Stomach smooth muscle (tissue), 2 donors: ENCODE data around the gene SLC43A2.
"Not testable (repeated sequence)": the region's sequence is repeated elsewhere in the genome, so short reads cannot be mapped to it uniquely, and the experiment has no call there.

Experiments used
- H3K27ac ChIP-seq: one replicate; pipeline ENCODE4 v1.7.0; 2013; ENCODE audit warnings: mild to moderate bottlenecking, low read length, inconsistent platforms
- H3K27me3 ChIP-seq, 2 donors: one replicate each; pipeline ENCODE4 v1.7.0; 2013; ENCODE audit warnings: low read length in 2 of 2; ENCODE audit not compliant: insufficient read depth in 2 of 2, control insufficient read depth in 1 of 2
- H3K36me3 ChIP-seq, 2 donors: one replicate each; pipeline ENCODE4 v1.7.0; 2013; ENCODE audit warnings: low read length in 2 of 2; ENCODE audit not compliant: control insufficient read depth in 2 of 2, insufficient read depth in 2 of 2
- H3K4me1 ChIP-seq: one replicate; pipeline ENCODE4 v1.7.0; 2013; ENCODE audit warnings: low read length; ENCODE audit not compliant: control insufficient read depth, insufficient read depth
- H3K4me3 ChIP-seq, 2 donors: one replicate each; pipeline ENCODE4 v1.7.0; 2013; ENCODE audit warnings: low read length in 2 of 2
- H3K9ac ChIP-seq, 2 donors: one replicate each; pipeline ENCODE4 v1.7.0; 2013; ENCODE audit warnings: low read length in 2 of 2, mild to moderate bottlenecking in 1 of 2
- H3K9me3 ChIP-seq, 2 donors: one replicate each; pipeline ENCODE4 v1.7.0; 2013; ENCODE audit warnings: low read length in 2 of 2; ENCODE audit not compliant: control insufficient read depth in 2 of 2
- donor health status: healthy.
- donor health status: Pancreatic carcinoma.

The SLC43A2 gene

DNA sequence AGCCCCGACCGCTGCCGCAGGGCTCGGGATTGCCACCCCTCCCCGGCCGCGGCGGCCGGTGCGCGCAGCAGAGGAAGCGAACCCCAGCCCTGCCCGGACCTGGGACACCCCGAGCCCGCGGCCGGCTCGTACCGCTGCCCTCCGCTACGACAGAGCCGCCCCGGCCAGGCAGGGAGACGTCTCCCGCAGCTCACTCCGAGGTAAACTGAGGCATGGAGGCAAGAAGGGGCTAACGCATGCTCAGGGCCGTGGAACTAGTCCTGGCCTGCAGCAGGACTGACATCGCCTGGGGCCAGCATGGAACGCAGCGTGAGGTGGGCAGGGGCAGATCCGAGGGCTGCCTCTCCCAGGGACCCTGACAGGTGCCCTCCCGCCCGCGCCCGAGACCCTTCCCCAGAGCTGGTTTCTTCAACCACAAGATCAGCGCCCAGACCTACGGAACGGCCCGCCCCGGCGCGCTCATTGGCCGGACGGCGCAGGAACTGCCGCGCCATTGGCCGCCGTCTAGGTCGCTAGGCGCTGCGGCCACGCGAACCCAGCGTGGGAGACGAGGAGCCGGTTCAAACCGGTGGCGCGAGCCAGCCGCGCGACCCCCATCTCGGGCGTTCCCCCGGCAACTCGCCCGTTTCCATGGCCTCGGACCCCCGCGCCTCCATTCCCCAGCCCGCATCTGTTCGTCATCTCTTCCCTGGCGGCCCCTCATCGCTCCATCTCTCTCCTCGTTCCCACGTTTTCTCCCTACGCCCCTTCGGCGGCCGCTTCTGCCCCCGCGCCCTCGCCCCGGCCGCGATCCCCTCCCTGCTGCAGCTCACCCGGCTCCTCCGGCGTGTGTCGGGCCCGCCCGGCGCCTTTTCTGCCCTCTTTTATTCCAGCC is at the start of gene SLC43A2:
SLC43A2 (minus strand) TSS at position 853 of the 874 bp plus-strand sequence. CDS start 960 bp downstream, outside the sequence.
- no peaks in the 10 kb centered on the region for H3K9me3 ChIP-seq
- peak within 1 kb of the TSS; percentile 88 to 93 for H3K4me3 ChIP-seq
- H3K27me3 ChIP-seq, result no peaks in the 10 kb centered on the region
- H3K36me3 ChIP-seq, result peaks cover 0 to 3% of the 10 kb centered on the region in 2 donors
- H3K9ac ChIP-seq, result peak within 1 kb of the TSS; percentile 73 to 87
- peak within 1 kb of the TSS; percentile 93 for H3K27ac ChIP-seq
- H3K4me1 ChIP-seq, result peaks cover 18% of the 10 kb centered on the region

DNA sequence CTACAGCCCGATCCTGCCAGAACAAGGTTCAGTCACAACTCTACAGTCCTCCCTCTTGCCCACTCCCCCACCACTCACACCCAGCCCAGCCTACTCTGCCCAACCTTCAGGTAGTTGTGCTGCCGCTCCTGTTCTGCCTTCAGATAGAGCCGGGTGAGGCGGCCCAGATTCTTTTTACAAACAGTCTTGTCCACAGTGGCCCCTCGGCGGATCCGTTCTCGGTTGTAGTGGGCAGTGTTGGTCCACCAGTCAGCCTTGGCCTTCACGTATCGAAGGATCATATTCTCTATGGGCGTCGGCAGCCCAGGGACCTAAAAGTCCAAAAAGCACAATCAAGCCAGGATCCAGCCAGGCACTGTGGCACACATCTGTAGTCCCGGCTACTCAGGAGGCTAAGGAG is 47.8 kb upstream of the SLC43A2 start:
- H3K36me3 ChIP-seq, result peaks cover 84 to 88% of the 10 kb centered on the region in 2 donors
- H3K27ac ChIP-seq, result no peak overlapping the region
- H3K9ac ChIP-seq, result no peak overlapping the region
- H3K9me3 ChIP-seq, result no peaks in the 10 kb centered on the region
- no peak overlapping the region for H3K4me3 ChIP-seq
- H3K4me1 ChIP-seq, result no peaks in the 10 kb centered on the region
- no peaks in the 10 kb centered on the region for H3K27me3 ChIP-seq

DNA sequence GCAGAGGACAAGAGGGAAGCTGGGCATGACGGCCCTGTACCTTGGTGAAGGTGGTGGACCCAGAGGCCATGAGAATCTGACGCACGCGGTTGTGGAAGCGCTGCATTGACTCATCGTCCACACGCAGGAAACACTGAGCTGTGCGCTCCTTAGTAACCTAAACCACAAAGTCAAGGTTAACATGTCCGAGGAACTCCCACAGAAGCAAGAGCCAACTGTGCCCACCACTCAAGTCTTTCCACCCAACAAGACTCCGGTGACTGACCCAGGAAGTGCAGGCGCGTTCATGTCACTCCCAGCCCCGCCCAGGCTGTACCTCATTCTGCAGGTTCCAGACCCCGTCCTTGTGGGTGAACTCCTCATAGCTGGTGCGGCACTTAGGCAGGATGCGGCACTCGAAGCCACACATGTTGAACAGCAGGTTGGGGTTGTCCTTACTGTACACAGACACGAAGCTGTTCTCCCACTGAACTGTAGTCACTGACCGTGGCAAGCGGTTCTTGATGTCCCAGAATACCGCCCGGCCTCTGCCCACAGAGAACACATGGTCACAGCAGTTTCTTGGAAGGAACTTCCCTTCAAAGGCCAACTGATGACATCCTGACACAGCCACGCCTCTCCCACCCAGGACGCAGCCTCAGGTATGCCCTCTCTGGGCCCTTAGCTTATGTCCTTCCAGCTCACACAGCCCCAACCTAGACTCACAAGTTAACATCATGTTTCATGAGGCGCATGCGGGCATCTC is 44.6 kb upstream of the SLC43A2 start:
- Histone ChIP-seq H3K9me3 (no peaks in the 10 kb centered on the region), H3K4me3 (no peak overlapping the region), H3K36me3 (peaks cover 64 to 65% of the 10 kb centered on the region in 2 donors), H3K27ac (no peak overlapping the region), H3K27me3 (no peaks in the 10 kb centered on the region), H3K4me1 (peaks cover 7% of the 10 kb centered on the region), H3K9ac (no peak overlapping the region)

DNA sequence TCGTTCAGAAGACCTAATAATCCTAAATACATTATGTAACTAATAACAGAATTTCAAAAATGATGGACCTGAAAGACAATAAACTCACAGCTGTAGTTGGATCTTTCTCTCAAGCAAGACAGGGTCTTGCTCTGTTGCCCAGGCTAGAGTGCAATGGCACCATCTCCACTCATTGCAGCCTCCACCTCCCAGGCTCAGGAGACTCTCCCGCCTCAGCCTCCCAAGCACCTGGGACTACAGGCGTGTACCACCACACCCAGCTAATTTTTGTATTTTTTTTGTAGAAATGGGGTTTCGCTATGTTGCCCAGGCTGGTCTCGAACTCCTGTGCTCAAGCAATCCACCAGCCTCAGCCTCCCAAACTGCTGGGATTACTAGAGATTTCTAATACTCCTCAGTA is 35.3 kb upstream of the SLC43A2 start:
- not testable (repeated sequence) for H3K4me3 ChIP-seq, H3K27me3 ChIP-seq, H3K9me3 ChIP-seq, H3K27ac ChIP-seq, H3K4me1 ChIP-seq, H3K9ac ChIP-seq
- peaks cover 37 to 45% of the 10 kb centered on the region in 2 donors for H3K36me3 ChIP-seq

DNA sequence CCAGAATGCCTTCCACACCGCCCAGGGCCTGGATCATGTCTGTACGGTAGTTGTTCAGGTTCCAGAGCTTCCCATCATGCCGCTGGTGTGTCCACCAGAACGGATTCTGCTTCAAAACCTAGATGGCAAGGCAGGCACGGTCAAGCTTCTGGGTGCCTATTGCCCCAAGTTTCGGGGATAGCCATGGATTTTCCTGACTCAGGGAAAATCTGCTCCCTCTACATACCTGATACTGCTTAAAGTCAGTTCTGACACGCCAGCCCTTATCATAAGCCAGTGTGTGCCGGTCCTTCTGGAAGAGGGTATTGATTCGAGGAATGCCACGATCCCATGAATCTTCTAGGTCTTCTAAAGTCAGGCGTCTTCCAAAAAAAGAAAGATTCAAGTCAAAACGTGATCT is 32.4 kb upstream of the SLC43A2 start:
- H3K4me1 ChIP-seq, result no peaks in the 10 kb centered on the region
- no peak overlapping the region for H3K4me3 ChIP-seq
- H3K36me3 ChIP-seq, result peaks cover 55 to 64% of the 10 kb centered on the region in 2 donors
- H3K9me3 ChIP-seq, result no peaks in the 10 kb centered on the region
- H3K27me3 ChIP-seq, result no peaks in the 10 kb centered on the region
- H3K9ac ChIP-seq, result no peak overlapping the region
- no peak overlapping the region for H3K27ac ChIP-seq

DNA sequence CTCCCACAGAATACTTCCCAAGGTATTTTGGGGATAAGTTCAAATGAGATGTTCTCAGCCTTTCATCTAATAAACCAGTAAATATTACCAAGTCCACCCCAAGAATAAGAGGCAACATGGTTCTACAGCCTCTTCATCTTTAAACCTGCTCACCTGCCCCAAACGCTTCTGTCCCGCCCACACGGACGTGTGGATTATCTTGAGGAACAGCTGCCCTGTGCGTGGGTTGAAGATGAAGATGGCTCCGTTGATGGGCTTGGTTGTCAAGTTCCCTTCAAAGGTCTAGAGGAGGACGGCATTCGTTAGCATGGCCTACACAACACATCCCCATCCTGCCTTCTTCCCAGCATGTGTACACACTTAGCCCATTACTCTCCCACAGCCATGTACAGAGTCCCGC is 29.5 kb upstream of the SLC43A2 start:
- H3K4me3 ChIP-seq, result no peak overlapping the region
- no peaks in the 10 kb centered on the region for H3K9me3 ChIP-seq
- H3K4me1 ChIP-seq, result no peaks in the 10 kb centered on the region
- H3K9ac ChIP-seq, result no peak overlapping the region
- H3K27ac ChIP-seq, result no peak overlapping the region
- peaks cover 78 to 81% of the 10 kb centered on the region in 2 donors for H3K36me3 ChIP-seq
- H3K27me3 ChIP-seq, result no peaks in the 10 kb centered on the region

DNA sequence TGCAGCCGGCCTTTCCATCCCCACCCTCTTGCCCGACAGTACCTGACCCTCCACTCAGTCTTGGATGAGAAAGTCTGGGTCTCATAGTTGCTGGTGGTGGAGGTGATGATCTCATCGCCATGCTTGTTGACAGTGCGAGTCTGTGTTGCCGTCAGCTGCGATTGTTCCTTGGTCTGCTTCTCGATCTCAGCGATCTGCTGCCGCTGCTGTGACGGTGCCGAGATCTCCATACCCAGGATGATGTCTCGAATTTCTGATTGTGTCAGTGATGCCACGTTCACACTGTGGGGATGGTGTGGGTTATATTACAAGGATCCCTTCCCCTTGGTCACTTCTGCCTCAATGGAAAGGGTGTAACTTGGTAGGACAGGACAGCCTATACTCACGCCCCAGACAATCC is 25.1 kb upstream of the SLC43A2 start:
- H3K9ac ChIP-seq, result peak overlapping the region in 1 of 2 donors; percentile 29

DNA sequence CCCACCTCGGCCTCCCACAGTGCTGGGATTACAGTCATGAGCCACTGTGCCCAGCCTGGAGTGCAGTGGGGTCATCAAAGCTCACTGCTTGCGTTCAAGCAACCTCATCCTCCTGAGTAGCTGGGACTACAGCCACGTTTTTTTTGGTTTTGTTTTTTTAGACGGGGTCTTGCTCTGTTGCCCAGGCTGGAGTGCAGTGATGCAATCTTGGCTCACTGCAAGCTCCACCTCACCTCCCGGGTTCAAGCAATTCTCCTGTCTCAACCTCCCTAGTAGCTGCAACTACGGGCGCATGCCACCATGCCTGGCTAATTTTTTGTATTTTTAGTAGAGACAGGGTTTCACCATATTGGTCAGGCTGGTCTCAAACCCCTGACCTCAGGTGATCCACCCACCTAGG is 24.2 kb upstream of the SLC43A2 start:
- H3K27ac ChIP-seq, H3K4me3 ChIP-seq, H3K9me3 ChIP-seq, H3K27me3 ChIP-seq, H3K9ac ChIP-seq: not testable (repeated sequence)
- Histone ChIP-seq H3K4me1 (peaks cover 27% of the 10 kb centered on the region), H3K36me3 (peaks cover 59 to 60% of the 10 kb centered on the region in 2 donors)

More for the DNA sequence above, 25.1 kb upstream of the SLC43A2 start:
- Histone ChIP-seq H3K27me3 (no peaks in the 10 kb centered on the region), H3K4me1 (peaks cover 17% of the 10 kb centered on the region), H3K9me3 (no peaks in the 10 kb centered on the region), H3K36me3 (peaks cover 69% of the 10 kb centered on the region in 2 donors), H3K27ac (no peak overlapping the region), H3K4me3 (no peak overlapping the region)

DNA sequence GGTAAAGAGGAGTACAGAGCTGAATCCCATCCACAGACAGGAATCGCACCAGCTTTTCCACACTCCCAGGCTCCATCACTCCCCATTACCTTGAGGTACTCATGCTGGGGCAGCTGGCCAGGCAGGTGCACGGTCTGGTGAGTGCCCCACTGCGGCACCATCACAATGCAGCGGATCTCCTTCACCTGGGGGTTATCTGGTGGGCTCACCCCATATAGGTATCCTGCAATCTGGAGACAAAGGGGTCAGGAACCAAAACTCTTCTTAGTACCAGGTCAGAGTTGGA is 22.9 kb upstream of the SLC43A2 start:
- H3K9ac ChIP-seq, result no peak overlapping the region
- H3K27ac ChIP-seq, result peak overlapping the region; percentile 37

DNA sequence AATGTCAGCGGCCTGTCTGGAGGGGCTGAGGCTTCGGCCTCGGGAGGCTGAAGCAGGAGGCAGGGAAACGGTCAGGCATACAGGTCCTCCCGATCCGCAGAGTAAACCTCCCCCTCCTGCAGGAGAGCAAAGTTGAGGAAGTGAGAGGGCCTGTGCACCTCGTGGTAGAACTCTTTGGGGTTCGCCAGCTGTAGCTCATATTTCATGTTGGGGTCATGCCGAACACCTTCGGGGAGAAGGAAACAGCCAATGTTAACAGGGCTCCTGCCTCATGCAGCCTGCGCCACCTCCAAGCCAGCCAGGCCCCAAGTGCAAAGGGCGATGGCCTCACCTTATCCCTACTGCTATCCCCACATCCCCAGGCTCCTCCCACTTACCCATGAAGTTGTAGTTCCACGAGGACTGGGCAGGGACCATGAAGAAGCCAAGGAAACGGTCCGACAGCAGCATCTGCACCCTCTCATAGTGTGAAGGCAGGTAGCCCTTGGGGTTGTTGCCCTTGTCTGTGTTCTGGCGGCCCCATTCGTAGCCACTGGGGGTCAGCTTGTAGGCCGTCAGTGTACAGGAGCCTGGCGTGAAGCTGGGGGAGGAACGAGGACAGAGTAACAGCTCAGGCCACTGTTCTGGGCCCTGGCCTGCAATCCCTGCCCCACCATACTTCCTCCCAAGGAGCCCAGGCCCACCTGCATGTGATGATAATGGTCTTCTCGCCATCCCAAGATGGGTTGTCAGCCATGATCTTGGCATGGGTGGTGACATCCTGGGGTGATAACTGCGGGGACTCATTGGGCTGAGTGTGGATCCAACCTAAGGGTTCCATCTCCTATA is 22.3 kb upstream of the SLC43A2 start:
- peak overlapping the region; percentile 37 for H3K27ac ChIP-seq
- H3K9me3 ChIP-seq, result no peaks in the 10 kb centered on the region
- H3K4me1 ChIP-seq, result peaks cover 36% of the 10 kb centered on the region
- no peak overlapping the region for H3K9ac ChIP-seq
- no peak overlapping the region for H3K4me3 ChIP-seq
- no peaks in the 10 kb centered on the region for H3K27me3 ChIP-seq
- H3K36me3 ChIP-seq, result peaks cover 47% of the 10 kb centered on the region in 2 donors

More for the DNA sequence above, 22.9 kb upstream of the SLC43A2 start:
- H3K9me3 ChIP-seq, result no peaks in the 10 kb centered on the region
- no peaks in the 10 kb centered on the region for H3K27me3 ChIP-seq
- H3K4me3 ChIP-seq, result no peak overlapping the region
- H3K4me1 ChIP-seq, result peaks cover 36% of the 10 kb centered on the region
- H3K36me3 ChIP-seq, result peaks cover 52 to 53% of the 10 kb centered on the region in 2 donors
